H9 (cell line): ENCODE results near the gene TFIP11. TPM values are rescaled to one million over a fixed set of nuclear protein-coding genes. Genes with fewer than 3 reads are reported as not detected.

Source experiments
- DNase-seq: peaks from one replicate; pipeline ENCODE4 v3.0.0-alpha.2; 2017
- H2AFZ ChIP-seq: one replicate; pipeline ENCODE4 v1.6.1; 2013; ENCODE audit warnings: mild to moderate bottlenecking, low read length, control low read depth, moderate library complexity
- H2AK5ac ChIP-seq: 2 replicates; pipeline ENCODE4 v1.6.1; 2013; ENCODE audit warnings: low read length, control low read depth, mixed read lengths; ENCODE audit not compliant: insufficient read length
- H2BK120ac ChIP-seq: one replicate; pipeline ENCODE4 v1.6.1; 2013; ENCODE audit warnings: low read depth, mild to moderate bottlenecking, low read length, control low read depth, inconsistent platforms; ENCODE audit not compliant: poor library complexity, severe bottlenecking
- H2BK12ac ChIP-seq: 2 replicates; pipeline ENCODE4 v1.6.1; 2013; ENCODE audit warnings: low read length, control low read depth, mixed read lengths, low read depth; ENCODE audit not compliant: insufficient read length
- H2BK15ac ChIP-seq: 2 replicates; pipeline ENCODE4 v1.6.1; 2013; ENCODE audit warnings: low read depth, low read length, control low read depth
- H2BK20ac ChIP-seq: one replicate; pipeline ENCODE4 v1.6.1; 2013; ENCODE audit warnings: low read depth, mild to moderate bottlenecking, low read length, control low read depth, inconsistent platforms; ENCODE audit not compliant: poor library complexity, severe bottlenecking
- H2BK5ac ChIP-seq: 2 replicates; pipeline ENCODE4 v1.6.1; 2013; ENCODE audit warnings: low read length, control low read depth, mixed read lengths; ENCODE audit not compliant: insufficient read length
- H3K14ac ChIP-seq: 2 replicates; pipeline ENCODE4 v1.6.1; 2013; ENCODE audit warnings: low read length, control low read depth; ENCODE audit not compliant: insufficient read depth
- H3K18ac ChIP-seq: 2 replicates; pipeline ENCODE4 v1.6.1; 2013; ENCODE audit warnings: low read depth, mild to moderate bottlenecking, mixed read lengths, low read length, control low read depth; ENCODE audit not compliant: insufficient read length
- H3K23ac ChIP-seq: 2 replicates; pipeline ENCODE4 v1.6.1; 2013; ENCODE audit warnings: low read length, control low read depth, mixed read lengths, low read depth; ENCODE audit not compliant: insufficient read length
- H3K23me2 ChIP-seq: 2 replicates; pipeline ENCODE4 v1.6.1; 2013; ENCODE audit warnings: low read depth, mild to moderate bottlenecking, mixed read lengths, low read length, control low read depth; ENCODE audit not compliant: insufficient read length, poor library complexity, severe bottlenecking
- H3K27ac ChIP-seq: 2 replicates; pipeline ENCODE4 v1.5.1; 2013; ENCODE audit warnings: low read length, control low read depth, mixed read lengths, low read depth; ENCODE audit not compliant: insufficient read length
- H3K27me3 ChIP-seq: 2 replicates; pipeline ENCODE4 v1.6.1; 2013; ENCODE audit warnings: low read length, control low read depth, inconsistent platforms; ENCODE audit not compliant: insufficient read depth
- H3K4ac ChIP-seq: 2 replicates; pipeline ENCODE4 v1.6.1; 2013; ENCODE audit warnings: low read depth, mild to moderate bottlenecking, control low read depth, inconsistent platforms, low read length, moderate library complexity
- H3K4me1 ChIP-seq: 2 replicates; pipeline ENCODE4 v1.6.1; 2013; ENCODE audit warnings: low read length, control low read depth, inconsistent platforms; ENCODE audit not compliant: insufficient read depth
- H3K4me2 ChIP-seq: 2 replicates; pipeline ENCODE4 v1.6.1; 2013; ENCODE audit warnings: low read length, control low read depth, mixed read lengths; ENCODE audit not compliant: insufficient read length, insufficient read depth
- H3K56ac ChIP-seq: 2 replicates; pipeline ENCODE4 v1.6.1; 2013; ENCODE audit warnings: low read depth, mild to moderate bottlenecking, mixed read lengths, low read length, control low read depth; ENCODE audit not compliant: insufficient read length
- H3K79me1 ChIP-seq: 2 replicates; pipeline ENCODE4 v1.6.1; 2013; ENCODE audit warnings: low read depth, mild to moderate bottlenecking, moderate library complexity, low read length, control low read depth, inconsistent platforms; ENCODE audit not compliant: insufficient read depth, poor library complexity, severe bottlenecking
- H3K79me2 ChIP-seq: 2 replicates; pipeline ENCODE4 v1.6.1; 2013; ENCODE audit warnings: low read length, control low read depth, inconsistent platforms; ENCODE audit not compliant: insufficient read depth
- H3K9ac ChIP-seq: 2 replicates; pipeline ENCODE4 v1.6.1; 2013; ENCODE audit warnings: low read length, control low read depth, mixed read lengths; ENCODE audit not compliant: insufficient read length; ENCODE audit errors: extremely low read depth
- H3K9me3 ChIP-seq: one replicate; pipeline ENCODE4 v1.6.1; 2013; ENCODE audit warnings: low read depth, low read length, inconsistent platforms; ENCODE audit not compliant: control insufficient read depth
- H3T11ph ChIP-seq: one replicate; pipeline ENCODE4 v1.6.1; 2013; ENCODE audit warnings: mild to moderate bottlenecking, low read length, control low read depth, inconsistent platforms
- H4K20me1 ChIP-seq: one replicate; pipeline ENCODE4 v1.6.1; 2013; ENCODE audit not compliant: control insufficient read depth, insufficient read length, insufficient read depth
- H4K5ac ChIP-seq: 2 replicates; pipeline ENCODE4 v1.6.1; 2013; ENCODE audit warnings: low read depth, mild to moderate bottlenecking, mixed read lengths, low read length, control low read depth; ENCODE audit not compliant: insufficient read length
- H4K8ac ChIP-seq: replicated peaks from 2 replicates; pipeline ENCODE4 v1.6.1; 2013; ENCODE audit warnings: low read length, control low read depth, mixed read lengths, low read depth; ENCODE audit not compliant: insufficient read length
- H4K91ac ChIP-seq: 2 replicates; pipeline ENCODE4 v1.6.1; 2013; ENCODE audit warnings: low read depth, mild to moderate bottlenecking, moderate library complexity, mixed read lengths, low read length, control low read depth; ENCODE audit not compliant: insufficient read length
- H3K27ac Mint-ChIP-seq, 3 experiments: 2 replicates in 2 of 3; 3 replicates in 1 of 3; pipeline ENCODE4 v1.8.0; 2020 to 2021; ENCODE audit warnings: mixed read lengths in 3 of 3, mild to moderate bottlenecking in 1 of 3, moderate library complexity in 1 of 3
- H3K27me3 Mint-ChIP-seq: 2 replicates; pipeline ENCODE4 v1.8.0; 2021; ENCODE audit warnings: low read depth, mild to moderate bottlenecking, moderate library complexity, mixed read lengths
- H3K36me3 Mint-ChIP-seq, 3 experiments: 2 replicates in 2 of 3; 3 replicates in 1 of 3; pipeline ENCODE4 v1.8.0; 2020 to 2021; ENCODE audit warnings: low read depth in 3 of 3, mixed read lengths in 3 of 3; ENCODE audit not compliant: insufficient read depth in 1 of 3
- H3K4me1 Mint-ChIP-seq, 2 experiments: 2 replicates each; pipeline ENCODE4 v1.8.0; 2020; ENCODE audit warnings: mixed read lengths in 2 of 2
- H3K4me3 Mint-ChIP-seq, 2 experiments: 2 replicates in 1 of 2; 3 replicates in 1 of 2; pipeline ENCODE4 v1.8.0; 2020 to 2021; ENCODE audit warnings: mild to moderate bottlenecking in 2 of 2, mixed read lengths in 2 of 2, moderate library complexity in 1 of 2
- H3K9me3 Mint-ChIP-seq, 2 experiments: 2 replicates in 1 of 2; 3 replicates in 1 of 2; pipeline ENCODE4 v1.8.0; 2020; ENCODE audit warnings: mild to moderate bottlenecking in 2 of 2, mixed read lengths in 2 of 2, moderate library complexity in 1 of 2
- CTCF ChIP-seq: fragments of 200-600 bp; sonication (generic); conservative IDR thresholded peaks from 3 replicates; pipeline ENCODE4 v1.8.0; 2021; ENCODE audit warnings: antibody characterized with exemption, mild to moderate bottlenecking
- WGBS: extraction: QIAGEN DNeasy Blood & Tissue Kit; methylation state at CpG from one replicate; pipeline ENCODE4 v1.1.7; 2013; ENCODE audit warnings: missing lambda C conversion rate, low lambda C conversion rate, mixed read lengths; ENCODE audit not compliant: insufficient read length; ENCODE audit errors: extremely low coverage; 5-methylcytosine and 5-hydroxymethylcytosine counted together
- total RNA-seq: library from RNA; stranded (reverse); gene quantifications from 2 replicates; pipeline ENCODE4 v1.2.1, GENCODE V29; 2021

The TFIP11 gene
- total RNA-seq, 1 experiment from 2014 or later = 36.4 TPM

- no peak overlapping the region for H2BK120ac ChIP-seq
- Mint-ChIP-seq H3K9me3 (no peaks in the 10 kb centered on the region; a peak in 1 of 5 replicates), H3K36me3 (peaks cover 10 to 41% (median 31%) of the 10 kb centered on the region in 3 experiments; a peak in 6 of 7 replicates), H3K27ac (no peak overlapping the region), H3K4me3 (peak overlapping the region in 1 of 2 experiments; percentile 35; a peak in 2 of 5 replicates), H3K27me3 (no peaks in the 10 kb centered on the region), H3K4me1 (peaks cover 43 to 44% of the 10 kb centered on the region in 2 experiments)
- no peak for TF ChIP-seq CTCF
- H3K9me3 ChIP-seq = no peaks in the 10 kb centered on the region
- peaks cover 10% of the 10 kb centered on the region for H3K79me1 ChIP-seq
- no peak overlapping the region for H2BK12ac ChIP-seq
- no peaks in the 10 kb centered on the region for H3K23me2 ChIP-seq
- H3K56ac ChIP-seq = no peak overlapping the region
- H3K27ac ChIP-seq = no peak overlapping the region
- H3K4ac ChIP-seq = no peak overlapping the region
- H3K9ac ChIP-seq = no peak overlapping the region
- H3K18ac ChIP-seq = no peak overlapping the region
- H4K20me1 ChIP-seq = no peaks in the 10 kb centered on the region
- no peak overlapping the region for H2AFZ ChIP-seq
- H4K5ac ChIP-seq = no peak overlapping the region
- no peak overlapping the region for H3T11ph ChIP-seq
- no peak overlapping the region for H2BK5ac ChIP-seq
- H3K27me3 ChIP-seq = no peaks in the 10 kb centered on the region
- H2AK5ac ChIP-seq = no peak overlapping the region
- H2BK15ac ChIP-seq = no peak overlapping the region
- H3K23ac ChIP-seq = no peak overlapping the region
- no CpG with 5 or more reads among the region's 2 CpGs for WGBS
- no peak overlapping the region for H3K4me2 ChIP-seq
- no peak overlapping the region for H4K8ac ChIP-seq
- H3K14ac ChIP-seq = no peak overlapping the region
- H3K4me1 ChIP-seq = no peaks in the 10 kb centered on the region; the same call in 1 of the 2 replicates
- peaks cover 5% of the 10 kb centered on the region; the same call in 1 of the 2 replicates for H3K79me2 ChIP-seq
- DNase-seq = no peak
- no peak overlapping the region for H4K91ac ChIP-seq
- no peak overlapping the region for H2BK20ac ChIP-seq
Measured at GRCh38 chr22:26480611-26480932, 31.7 kb downstream of the TFIP11 start.
